ENCODE measurements around the gene CACFD1. TPM values are rescaled to one million over a fixed set of nuclear protein-coding genes. Genes with fewer than 3 reads are reported as not detected.

Gene CACFD1
- under 1 TPM; 0.35 to 0.45 TPM for total RNA-seq

GRCh38 chr9:133459476-133460404 lies at the start of gene CACFD1:
Gene CACFD1 (plus strand): TSS chr9:133459978. CDS start chr9:133460067, 89 bp downstream.
- intact Hi-C loops (cut with micrococcal nuclease) = loop anchor here (1.0 to 2.0 kb wide), 2 partner anchors 20 to 41 kb away; partner anchors contain the start of genes REXO4 and SLC2A6
- no peaks in the 10 kb centered on the region for H3K36me3 Mint-ChIP-seq (ENCODE audit: low read depth)
- peak; percentile 93 for DNase-seq
- peak within 1 kb of the TSS; percentile 41 for H3K27ac Mint-ChIP-seq
- H3K4me3 Mint-ChIP-seq = peak within 1 kb of the TSS; percentile 80
- peaks cover 2% of the 10 kb centered on the region for H3K4me1 Mint-ChIP-seq (ENCODE audit: low read depth)
- no peaks in the 10 kb centered on the region for H3K27me3 Mint-ChIP-seq (ENCODE audit: low read depth)
- CTCF ChIA-PET = interaction anchor here (0.9 to 1.6 kb wide), 2 partner anchors 25 to 27 kb away, joined by 4 to 6 read pairs; no protein-coding TSS in a partner anchor
- no peaks in the 10 kb centered on the region for H3K9me3 Mint-ChIP-seq

GRCh38 chr9:133415170-133415569 lies 44.6 kb upstream of the CACFD1 start:
- intact Hi-C loops (cut with micrococcal nuclease) = loop anchor here (10.0 kb wide), 1 partner anchor 380 kb away; the partner anchor contains the start of gene GTF3C5
- H3K4me1 Mint-ChIP-seq (ENCODE audit: low read depth) = peaks cover 45% of the 10 kb centered on the region
- peak overlapping the region; percentile 85 for H3K27ac Mint-ChIP-seq
- no peaks in the 10 kb centered on the region for H3K27me3 Mint-ChIP-seq (ENCODE audit: low read depth)
- peaks cover 37% of the 10 kb centered on the region for H3K36me3 Mint-ChIP-seq (ENCODE audit: low read depth)
- DNase-seq = no peak
- CTCF ChIA-PET = interaction anchor here (0.6 to 1.6 kb wide), 3 partner anchors 11 to 232 kb away, joined by 3 to 6 read pairs (median 3); no protein-coding TSS in a partner anchor
- H3K9me3 Mint-ChIP-seq = no peaks in the 10 kb centered on the region
- peak overlapping the region; percentile 6 for H3K4me3 Mint-ChIP-seq

GRCh38 chr9:133417541-133418461 lies 42.0 kb upstream of the CACFD1 start, which contains the start of gene REXO4:
Gene REXO4 (minus strand): TSS chr9:133418010. CDS start chr9:133417844, 166 bp downstream.
- peaks cover 54% of the 10 kb centered on the region for H3K4me1 Mint-ChIP-seq (ENCODE audit: low read depth)
- intact Hi-C loops (cut with micrococcal nuclease) = loop anchor here (2.0 to 10.0 kb wide), 4 partner anchors 41 to 383 kb away; partner anchors contain the start of genes CACFD1, GTF3C5, MED22 and RPL7A
- H3K9me3 Mint-ChIP-seq = no peaks in the 10 kb centered on the region
- peaks cover 30% of the 10 kb centered on the region for H3K36me3 Mint-ChIP-seq (ENCODE audit: low read depth)
- peak within 1 kb of the TSS; percentile 92 for H3K4me3 Mint-ChIP-seq
- H3K27me3 Mint-ChIP-seq (ENCODE audit: low read depth) = no peaks in the 10 kb centered on the region
- CTCF ChIA-PET = interaction anchor here (1.0 to 1.1 kb wide), 2 partner anchors 12 to 62 kb away, joined by 3 read pairs; no protein-coding TSS in a partner anchor
- H3K27ac Mint-ChIP-seq = peak within 1 kb of the TSS; percentile 91
- peak; percentile 86 for DNase-seq

- CTCF ChIA-PET = interaction anchor here (0.6 kb wide), 2 partner anchors 29 to 201 kb away, joined by 3 to 4 read pairs; no protein-coding TSS in a partner anchor
- Mint-ChIP-seq H3K4me1 (ENCODE audit: low read depth) (peaks cover 51% of the 10 kb centered on the region), H3K27ac (peak overlapping the region; percentile 91), H3K4me3 (peak overlapping the region; percentile 92), H3K27me3 (ENCODE audit: low read depth) (no peaks in the 10 kb centered on the region), H3K36me3 (ENCODE audit: low read depth) (peaks cover 25% of the 10 kb centered on the region), H3K9me3 (no peaks in the 10 kb centered on the region)
- DNase-seq = no peak
- intact Hi-C loops (cut with micrococcal nuclease) = loop anchor here (2.0 to 10.0 kb wide), 3 partner anchors 40 to 384 kb away; partner anchors contain the start of genes CACFD1 and GTF3C5
Measured at GRCh38 chr9:133419005-133419404, 40.8 kb upstream of the CACFD1 start.

GRCh38 chr9:133420392-133420827 lies 39.4 kb upstream of the CACFD1 start:
- CTCF ChIA-PET = interaction anchor here (0.7 kb wide), 1 partner anchor 58 kb away, joined by 3 read pairs; no protein-coding TSS in a partner anchor

GRCh38 chr9:133421615-133422542 lies 37.9 kb upstream of the CACFD1 start, which contains the start of gene ADAMTS13:
Gene ADAMTS13 (plus strand): TSS chr9:133422367. CDS start chr9:133422444, 77 bp downstream.
- peak within 1 kb of the TSS; percentile 14 for H3K27ac Mint-ChIP-seq
- peaks cover 4% of the 10 kb centered on the region for H3K36me3 Mint-ChIP-seq (ENCODE audit: low read depth)

More at GRCh38 chr9:133420392-133420827, 39.4 kb upstream of the CACFD1 start:
- Mint-ChIP-seq H3K27me3 (ENCODE audit: low read depth) (peaks cover 5% of the 10 kb centered on the region), H3K27ac (peak overlapping the region; percentile 31), H3K4me3 (no peak overlapping the region), H3K4me1 (ENCODE audit: low read depth) (peaks cover 38% of the 10 kb centered on the region), H3K36me3 (ENCODE audit: low read depth) (peaks cover 15% of the 10 kb centered on the region), H3K9me3 (no peaks in the 10 kb centered on the region)
- peak; percentile 21 for DNase-seq
- intact Hi-C loops (cut with micrococcal nuclease) = no loop called here

GRCh38 chr9:133423216-133423615 lies 36.6 kb upstream of the CACFD1 start:
- no peak for DNase-seq
- Mint-ChIP-seq H3K27ac (no peak overlapping the region), H3K4me3 (no peak overlapping the region), H3K27me3 (ENCODE audit: low read depth) (peaks cover 27% of the 10 kb centered on the region), H3K4me1 (ENCODE audit: low read depth) (peaks cover 27% of the 10 kb centered on the region), H3K36me3 (ENCODE audit: low read depth) (no peaks in the 10 kb centered on the region), H3K9me3 (no peaks in the 10 kb centered on the region)
- CTCF ChIA-PET = no interaction called here
- intact Hi-C loops (cut with micrococcal nuclease) = no loop called here

More at GRCh38 chr9:133421615-133422542, 37.9 kb upstream of the CACFD1 start, which contains the start of gene ADAMTS13:
- Mint-ChIP-seq H3K4me3 (no peak within 1 kb of the TSS), H3K9me3 (no peaks in the 10 kb centered on the region), H3K4me1 (ENCODE audit: low read depth) (peaks cover 23% of the 10 kb centered on the region), H3K27me3 (ENCODE audit: low read depth) (peaks cover 15% of the 10 kb centered on the region)
- CTCF ChIA-PET = interaction anchor here (1.0 kb wide), 1 partner anchor 21 kb away, joined by 3 read pairs; no protein-coding TSS in a partner anchor
- DNase-seq = peak; percentile 66
- intact Hi-C loops (cut with micrococcal nuclease) = no loop called here

- CTCF ChIA-PET = no interaction called here
- Mint-ChIP-seq H3K27me3 (ENCODE audit: low read depth) (peaks cover 27% of the 10 kb centered on the region), H3K36me3 (ENCODE audit: low read depth) (no peaks in the 10 kb centered on the region), H3K9me3 (no peaks in the 10 kb centered on the region), H3K27ac (no peak overlapping the region), H3K4me3 (no peak overlapping the region), H3K4me1 (ENCODE audit: low read depth) (peaks cover 18% of the 10 kb centered on the region)
- intact Hi-C loops (cut with micrococcal nuclease) = no loop called here
- DNase-seq = no peak
Measured at GRCh38 chr9:133424187-133424586, 35.6 kb upstream of the CACFD1 start.

GRCh38 chr9:133425049-133425632 lies 34.6 kb upstream of the CACFD1 start:
- Mint-ChIP-seq H3K4me1 (ENCODE audit: low read depth) (peaks cover 16% of the 10 kb centered on the region), H3K9me3 (no peaks in the 10 kb centered on the region), H3K4me3 (no peak overlapping the region), H3K27ac (no peak overlapping the region), H3K36me3 (ENCODE audit: low read depth) (no peaks in the 10 kb centered on the region), H3K27me3 (ENCODE audit: low read depth) (peaks cover 30% of the 10 kb centered on the region)
- CTCF ChIA-PET = no interaction called here
- no peak for DNase-seq
- intact Hi-C loops (cut with micrococcal nuclease) = no loop called here

- CTCF ChIA-PET = no interaction called here
- Mint-ChIP-seq H3K27ac (no peak overlapping the region), H3K9me3 (no peaks in the 10 kb centered on the region), H3K36me3 (ENCODE audit: low read depth) (no peaks in the 10 kb centered on the region), H3K27me3 (ENCODE audit: low read depth) (peaks cover 33% of the 10 kb centered on the region), H3K4me1 (ENCODE audit: low read depth) (peaks cover 14% of the 10 kb centered on the region), H3K4me3 (no peak overlapping the region)
- no peak for DNase-seq
- intact Hi-C loops (cut with micrococcal nuclease) = no loop called here
Measured at GRCh38 chr9:133426011-133426410, 33.8 kb upstream of the CACFD1 start.

Measured in activated naive CD4-positive, alpha-beta T cell treated with anti-CD3 and anti-CD28 coated beads for 36 hours (primary cell).